H9 (cell line): ENCODE results near the gene PITX3. TPM values are rescaled to one million over a fixed set of nuclear protein-coding genes. Genes with fewer than 3 reads are reported as not detected.

ENCODE experiments used
- DNase-seq: peaks from one replicate; pipeline ENCODE4 v3.0.0-alpha.2; 2017
- H2AFZ ChIP-seq: one replicate; pipeline ENCODE4 v1.6.1; 2013; ENCODE audit warnings: mild to moderate bottlenecking, low read length, control low read depth, moderate library complexity
- H2AK5ac ChIP-seq: 2 replicates; pipeline ENCODE4 v1.6.1; 2013; ENCODE audit warnings: low read length, control low read depth, mixed read lengths; ENCODE audit not compliant: insufficient read length
- H2BK120ac ChIP-seq: one replicate; pipeline ENCODE4 v1.6.1; 2013; ENCODE audit warnings: low read depth, mild to moderate bottlenecking, low read length, control low read depth, inconsistent platforms; ENCODE audit not compliant: poor library complexity, severe bottlenecking
- H2BK12ac ChIP-seq: 2 replicates; pipeline ENCODE4 v1.6.1; 2013; ENCODE audit warnings: low read length, control low read depth, mixed read lengths, low read depth; ENCODE audit not compliant: insufficient read length
- H2BK15ac ChIP-seq: 2 replicates; pipeline ENCODE4 v1.6.1; 2013; ENCODE audit warnings: low read depth, low read length, control low read depth
- H2BK20ac ChIP-seq: one replicate; pipeline ENCODE4 v1.6.1; 2013; ENCODE audit warnings: low read depth, mild to moderate bottlenecking, low read length, control low read depth, inconsistent platforms; ENCODE audit not compliant: poor library complexity, severe bottlenecking
- H2BK5ac ChIP-seq: 2 replicates; pipeline ENCODE4 v1.6.1; 2013; ENCODE audit warnings: low read length, control low read depth, mixed read lengths; ENCODE audit not compliant: insufficient read length
- H3K14ac ChIP-seq: 2 replicates; pipeline ENCODE4 v1.6.1; 2013; ENCODE audit warnings: low read length, control low read depth; ENCODE audit not compliant: insufficient read depth
- H3K18ac ChIP-seq: 2 replicates; pipeline ENCODE4 v1.6.1; 2013; ENCODE audit warnings: low read depth, mild to moderate bottlenecking, mixed read lengths, low read length, control low read depth; ENCODE audit not compliant: insufficient read length
- H3K23ac ChIP-seq: 2 replicates; pipeline ENCODE4 v1.6.1; 2013; ENCODE audit warnings: low read length, control low read depth, mixed read lengths, low read depth; ENCODE audit not compliant: insufficient read length
- H3K23me2 ChIP-seq: 2 replicates; pipeline ENCODE4 v1.6.1; 2013; ENCODE audit warnings: low read depth, mild to moderate bottlenecking, mixed read lengths, low read length, control low read depth; ENCODE audit not compliant: insufficient read length, poor library complexity, severe bottlenecking
- H3K27ac ChIP-seq: 2 replicates; pipeline ENCODE4 v1.5.1; 2013; ENCODE audit warnings: low read length, control low read depth, mixed read lengths, low read depth; ENCODE audit not compliant: insufficient read length
- H3K27me3 ChIP-seq: 2 replicates; pipeline ENCODE4 v1.6.1; 2013; ENCODE audit warnings: low read length, control low read depth, inconsistent platforms; ENCODE audit not compliant: insufficient read depth
- H3K4ac ChIP-seq: 2 replicates; pipeline ENCODE4 v1.6.1; 2013; ENCODE audit warnings: low read depth, mild to moderate bottlenecking, control low read depth, inconsistent platforms, low read length, moderate library complexity
- H3K4me1 ChIP-seq: 2 replicates; pipeline ENCODE4 v1.6.1; 2013; ENCODE audit warnings: low read length, control low read depth, inconsistent platforms; ENCODE audit not compliant: insufficient read depth
- H3K4me2 ChIP-seq: 2 replicates; pipeline ENCODE4 v1.6.1; 2013; ENCODE audit warnings: low read length, control low read depth, mixed read lengths; ENCODE audit not compliant: insufficient read length, insufficient read depth
- H3K56ac ChIP-seq: 2 replicates; pipeline ENCODE4 v1.6.1; 2013; ENCODE audit warnings: low read depth, mild to moderate bottlenecking, mixed read lengths, low read length, control low read depth; ENCODE audit not compliant: insufficient read length
- H3K79me1 ChIP-seq: 2 replicates; pipeline ENCODE4 v1.6.1; 2013; ENCODE audit warnings: low read depth, mild to moderate bottlenecking, moderate library complexity, low read length, control low read depth, inconsistent platforms; ENCODE audit not compliant: insufficient read depth, poor library complexity, severe bottlenecking
- H3K79me2 ChIP-seq: 2 replicates; pipeline ENCODE4 v1.6.1; 2013; ENCODE audit warnings: low read length, control low read depth, inconsistent platforms; ENCODE audit not compliant: insufficient read depth
- H3K9ac ChIP-seq: 2 replicates; pipeline ENCODE4 v1.6.1; 2013; ENCODE audit warnings: low read length, control low read depth, mixed read lengths; ENCODE audit not compliant: insufficient read length; ENCODE audit errors: extremely low read depth
- H3K9me3 ChIP-seq: one replicate; pipeline ENCODE4 v1.6.1; 2013; ENCODE audit warnings: low read depth, low read length, inconsistent platforms; ENCODE audit not compliant: control insufficient read depth
- H3T11ph ChIP-seq: one replicate; pipeline ENCODE4 v1.6.1; 2013; ENCODE audit warnings: mild to moderate bottlenecking, low read length, control low read depth, inconsistent platforms
- H4K20me1 ChIP-seq: one replicate; pipeline ENCODE4 v1.6.1; 2013; ENCODE audit not compliant: control insufficient read depth, insufficient read length, insufficient read depth
- H4K5ac ChIP-seq: 2 replicates; pipeline ENCODE4 v1.6.1; 2013; ENCODE audit warnings: low read depth, mild to moderate bottlenecking, mixed read lengths, low read length, control low read depth; ENCODE audit not compliant: insufficient read length
- H4K8ac ChIP-seq: replicated peaks from 2 replicates; pipeline ENCODE4 v1.6.1; 2013; ENCODE audit warnings: low read length, control low read depth, mixed read lengths, low read depth; ENCODE audit not compliant: insufficient read length
- H4K91ac ChIP-seq: 2 replicates; pipeline ENCODE4 v1.6.1; 2013; ENCODE audit warnings: low read depth, mild to moderate bottlenecking, moderate library complexity, mixed read lengths, low read length, control low read depth; ENCODE audit not compliant: insufficient read length
- H3K27ac Mint-ChIP-seq, 3 experiments: 2 replicates in 2 of 3; 3 replicates in 1 of 3; pipeline ENCODE4 v1.8.0; 2020 to 2021; ENCODE audit warnings: mixed read lengths in 3 of 3, mild to moderate bottlenecking in 1 of 3, moderate library complexity in 1 of 3
- H3K27me3 Mint-ChIP-seq: 2 replicates; pipeline ENCODE4 v1.8.0; 2021; ENCODE audit warnings: low read depth, mild to moderate bottlenecking, moderate library complexity, mixed read lengths
- H3K36me3 Mint-ChIP-seq, 3 experiments: 2 replicates in 2 of 3; 3 replicates in 1 of 3; pipeline ENCODE4 v1.8.0; 2020 to 2021; ENCODE audit warnings: low read depth in 3 of 3, mixed read lengths in 3 of 3; ENCODE audit not compliant: insufficient read depth in 1 of 3
- H3K4me1 Mint-ChIP-seq, 2 experiments: 2 replicates each; pipeline ENCODE4 v1.8.0; 2020; ENCODE audit warnings: mixed read lengths in 2 of 2
- H3K4me3 Mint-ChIP-seq, 2 experiments: 2 replicates in 1 of 2; 3 replicates in 1 of 2; pipeline ENCODE4 v1.8.0; 2020 to 2021; ENCODE audit warnings: mild to moderate bottlenecking in 2 of 2, mixed read lengths in 2 of 2, moderate library complexity in 1 of 2
- H3K9me3 Mint-ChIP-seq, 2 experiments: 2 replicates in 1 of 2; 3 replicates in 1 of 2; pipeline ENCODE4 v1.8.0; 2020; ENCODE audit warnings: mild to moderate bottlenecking in 2 of 2, mixed read lengths in 2 of 2, moderate library complexity in 1 of 2
- WGBS: extraction: QIAGEN DNeasy Blood & Tissue Kit; methylation state at CpG from one replicate; pipeline ENCODE4 v1.1.7; 2013; ENCODE audit warnings: missing lambda C conversion rate, low lambda C conversion rate, mixed read lengths; ENCODE audit not compliant: insufficient read length; ENCODE audit errors: extremely low coverage; 5-methylcytosine and 5-hydroxymethylcytosine counted together
- total RNA-seq: library from RNA; stranded (reverse); gene quantifications from 2 replicates; pipeline ENCODE4 v1.2.1, GENCODE V29; 2021
- TF ChIP-seq, protein P1 (sequence below): fragments of 200-600 bp; sonication (generic); conservative IDR thresholded peaks from 3 replicates; pipeline ENCODE4 v1.8.0; 2021; ENCODE audit warnings: antibody characterized with exemption, mild to moderate bottlenecking

PITX3 gene
- total RNA-seq, 1 experiment from 2014 or later = not detected

DNA sequence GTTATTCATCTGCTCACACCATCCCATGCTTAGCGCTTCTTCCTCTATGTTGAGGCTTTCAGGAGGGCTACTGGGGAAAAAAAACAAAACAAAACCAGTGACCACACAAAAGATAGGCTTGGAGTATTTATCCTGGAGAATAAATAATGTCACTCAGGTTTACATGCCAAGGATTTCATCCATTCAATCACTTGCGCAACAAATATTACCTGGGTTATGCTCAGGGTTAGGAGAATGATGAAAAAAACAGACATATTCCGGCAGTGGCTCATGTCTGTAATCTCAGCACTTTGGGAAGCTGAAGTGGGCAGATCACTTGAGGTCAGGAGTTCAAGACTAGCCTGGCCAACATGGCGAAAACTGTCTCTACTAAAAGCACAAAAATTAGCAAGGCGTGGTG, 18.5 kb downstream of the PITX3 start:
- H2BK15ac ChIP-seq = no peak overlapping the region
- no peak overlapping the region for H4K5ac ChIP-seq
- H3K36me3 Mint-ChIP-seq = no peaks in the 10 kb centered on the region; a peak in 1 of 7 replicates
- H3K4ac ChIP-seq = no peak overlapping the region
- H3K4me2 ChIP-seq = no peak overlapping the region
- no peaks in the 10 kb centered on the region for H4K20me1 ChIP-seq
- no peak overlapping the region for H2AK5ac ChIP-seq
- H2AFZ ChIP-seq = no peak overlapping the region
- H3K79me2 ChIP-seq = no peaks in the 10 kb centered on the region
- H3K4me1 Mint-ChIP-seq = peaks cover 4 to 6% of the 10 kb centered on the region in 2 experiments
- H3T11ph ChIP-seq = no peak overlapping the region
- no peak overlapping the region for H3K23ac ChIP-seq
- H3K9me3 ChIP-seq = no peaks in the 10 kb centered on the region
- H3K27ac Mint-ChIP-seq = no peak overlapping the region; a peak in 1 of 7 replicates
- H3K27me3 ChIP-seq = peaks cover 16% of the 10 kb centered on the region
- WGBS = no CpG with 5 or more reads among the region's 5 CpGs
- H4K91ac ChIP-seq = no peak overlapping the region
- no peak overlapping the region for H4K8ac ChIP-seq
- no peak overlapping the region for H3K56ac ChIP-seq
- peaks cover 69% of the 10 kb centered on the region for H3K27me3 Mint-ChIP-seq
- no peak overlapping the region for H2BK20ac ChIP-seq
- peaks cover 0 to 6% of the 10 kb centered on the region in 2 experiments; a peak in 1 of 5 replicates for H3K9me3 Mint-ChIP-seq
- H3K23me2 ChIP-seq = peaks cover 3% of the 10 kb centered on the region
- no peaks in the 10 kb centered on the region for H3K79me1 ChIP-seq
- H2BK5ac ChIP-seq = no peak overlapping the region
- TF ChIP-seq, protein P1, sequence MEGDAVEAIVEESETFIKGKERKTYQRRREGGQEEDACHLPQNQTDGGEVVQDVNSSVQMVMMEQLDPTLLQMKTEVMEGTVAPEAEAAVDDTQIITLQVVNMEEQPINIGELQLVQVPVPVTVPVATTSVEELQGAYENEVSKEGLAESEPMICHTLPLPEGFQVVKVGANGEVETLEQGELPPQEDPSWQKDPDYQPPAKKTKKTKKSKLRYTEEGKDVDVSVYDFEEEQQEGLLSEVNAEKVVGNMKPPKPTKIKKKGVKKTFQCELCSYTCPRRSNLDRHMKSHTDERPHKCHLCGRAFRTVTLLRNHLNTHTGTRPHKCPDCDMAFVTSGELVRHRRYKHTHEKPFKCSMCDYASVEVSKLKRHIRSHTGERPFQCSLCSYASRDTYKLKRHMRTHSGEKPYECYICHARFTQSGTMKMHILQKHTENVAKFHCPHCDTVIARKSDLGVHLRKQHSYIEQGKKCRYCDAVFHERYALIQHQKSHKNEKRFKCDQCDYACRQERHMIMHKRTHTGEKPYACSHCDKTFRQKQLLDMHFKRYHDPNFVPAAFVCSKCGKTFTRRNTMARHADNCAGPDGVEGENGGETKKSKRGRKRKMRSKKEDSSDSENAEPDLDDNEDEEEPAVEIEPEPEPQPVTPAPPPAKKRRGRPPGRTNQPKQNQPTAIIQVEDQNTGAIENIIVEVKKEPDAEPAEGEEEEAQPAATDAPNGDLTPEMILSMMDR = no peak
- H3K4me1 ChIP-seq = no peaks in the 10 kb centered on the region
- H3K9ac ChIP-seq = no peak overlapping the region
- H3K14ac ChIP-seq = no peak overlapping the region
- H2BK120ac ChIP-seq = no peak overlapping the region
- no peak overlapping the region for H3K4me3 Mint-ChIP-seq
- H2BK12ac ChIP-seq = no peak overlapping the region
- DNase-seq = no peak
- H3K27ac ChIP-seq = no peak overlapping the region
- H3K18ac ChIP-seq = no peak overlapping the region
